Cardiac septum (tissue), 1 donor: ENCODE measurements around the gene SCGB3A2. TPM values are rescaled to one million over a fixed set of nuclear protein-coding genes. Genes with fewer than 3 reads are reported as not detected.

Experiments used
- DNase-seq: peaks from one replicate; pipeline ENCODE4 v3.0.0-alpha.2; 2020; ENCODE audit warnings: low spot score
- intact Hi-C: fragments of 100-400 bp; cut with DNase I; formaldehyde crosslinking; loops from one replicate; pipeline ENCODE4 v1.14.0; 2022
- long read RNA-seq: library from polyadenylated mRNA; unstranded; transcript quantifications from one replicate; pipeline ENCODE4 v2.0.0, GENCODE V29; 2021
- total RNA-seq: library from RNA; stranded (reverse); fragmentation: NEBNext Ultra II Directional; extraction: Animal tissue kit (Norgen Biotek cat#: 25700); gene quantifications from one replicate; pipeline ENCODE4 v1.2.1, GENCODE V29; 2021
- donor health status: DM: no; HTN: no; CAD: no.

SCGB3A2 gene
- total RNA-seq: not detected
- long read RNA-seq: 0 reads

GRCh38 chr5:147878066-147878759 is at the start of gene SCGB3A2:
SCGB3A2 (plus strand) TSS chr5:147878711; CDS start chr5:147878804, 93 bp downstream.
- DNase-seq: no peak
- intact Hi-C loops: no loop called here

- intact Hi-C loops: no loop called here
- DNase-seq: no peak
Measured at GRCh38 chr5:147830035-147830434, 48.5 kb upstream of the SCGB3A2 start.

GRCh38 chr5:147831465-147831864 is 47.0 kb upstream of the SCGB3A2 start, which contains the start of gene SPINK1:
SPINK1 (minus strand) TSS chr5:147831671; CDS start chr5:147831577, 94 bp downstream.
- DNase-seq: no peak
- intact Hi-C loops: no loop called here

GRCh38 chr5:147832541-147832940 is 46.0 kb upstream of the SCGB3A2 start:
- intact Hi-C loops: no loop called here

GRCh38 chr5:147835386-147835798 is 43.1 kb upstream of the SCGB3A2 start:
- intact Hi-C loops: no loop called here
- no peak for DNase-seq

More at GRCh38 chr5:147832541-147832940, 46.0 kb upstream of the SCGB3A2 start:
- no peak for DNase-seq

- intact Hi-C loops: no loop called here
- DNase-seq: no peak
Measured at GRCh38 chr5:147836439-147836838, 42.1 kb upstream of the SCGB3A2 start.

GRCh38 chr5:147842869-147843268 is 35.6 kb upstream of the SCGB3A2 start:
- intact Hi-C loops: no loop called here
- DNase-seq: no peak

GRCh38 chr5:147844846-147845245 is 33.7 kb upstream of the SCGB3A2 start:
- intact Hi-C loops: no loop called here
- DNase-seq: no peak

GRCh38 chr5:147845618-147846017 is 32.9 kb upstream of the SCGB3A2 start:
- DNase-seq: no peak

GRCh38 chr5:147849226-147849625 is 29.3 kb upstream of the SCGB3A2 start:
- no peak for DNase-seq
- intact Hi-C loops: no loop called here

More at GRCh38 chr5:147845618-147846017, 32.9 kb upstream of the SCGB3A2 start:
- intact Hi-C loops: no loop called here

- intact Hi-C loops: no loop called here
- no peak for DNase-seq
Measured at GRCh38 chr5:147851578-147851977, 26.9 kb upstream of the SCGB3A2 start.

GRCh38 chr5:147852365-147852764 is 26.1 kb upstream of the SCGB3A2 start:
- intact Hi-C loops: no loop called here

GRCh38 chr5:147853372-147853987 is 25.0 kb upstream of the SCGB3A2 start:
- intact Hi-C loops: no loop called here
- DNase-seq: no peak

More at GRCh38 chr5:147852365-147852764, 26.1 kb upstream of the SCGB3A2 start:
- DNase-seq: no peak

GRCh38 chr5:147854331-147854730 is 24.2 kb upstream of the SCGB3A2 start:
- DNase-seq: no peak
- intact Hi-C loops: no loop called here

GRCh38 chr5:147854894-147855773 is 23.4 kb upstream of the SCGB3A2 start:
- intact Hi-C loops: no loop called here
- no peak for DNase-seq

GRCh38 chr5:147855774-147856069 is 22.8 kb upstream of the SCGB3A2 start:
- DNase-seq: no peak
- intact Hi-C loops: loop anchor here (2.0 kb wide), 1 partner anchor 79 kb away; no protein-coding TSS in a partner anchor

- no peak for DNase-seq
- intact Hi-C loops: loop anchor here (2.0 kb wide), 1 partner anchor 78 kb away; no protein-coding TSS in a partner anchor
Measured at GRCh38 chr5:147856801-147857200, 21.7 kb upstream of the SCGB3A2 start.

GRCh38 chr5:147857302-147858129 is 21.0 kb upstream of the SCGB3A2 start:
- intact Hi-C loops: loop anchor here (2.0 kb wide), 1 partner anchor 77 kb away; no protein-coding TSS in a partner anchor

GRCh38 chr5:147858565-147858964 is 19.9 kb upstream of the SCGB3A2 start:
- intact Hi-C loops: no loop called here
- DNase-seq: no peak

More at GRCh38 chr5:147857302-147858129, 21.0 kb upstream of the SCGB3A2 start:
- DNase-seq: no peak
